ENCODE measurements around the gene APEH. TPM values are rescaled to one million over a fixed set of nuclear protein-coding genes. Genes with fewer than 3 reads are reported as not detected.

APEH gene
- total and polyA plus RNA-seq, 4 donors = 65.1 to 94.1 (median 87.5) TPM

- H3K9ac ChIP-seq (ENCODE audit: low read depth in 1 of 2, low read length in 2 of 2) = peak within 1 kb of the TSS; percentile 75 to 80
- TF ChIP-seq YY1 (IDR thresholded peaks at IDR 0.05) (peak; percentile 41), ATF3 (IDR thresholded peaks at IDR 0.05) (no peak), HNF4G (IDR thresholded peaks at IDR 0.05) (no peak), CTCF (IDR thresholded peaks at IDR 0.05; ENCODE audit: low read depth, low read length, missing input control) (no peak), NR2F2 (IDR thresholded peaks at IDR 0.05) (peak; percentile 15), SP1 (IDR thresholded peaks at IDR 0.05) (peak; percentile 59), GABPA (IDR thresholded peaks at IDR 0.05 in 1 of 2, conservative IDR thresholded peaks at IDR 0.05 in 1 of 2) (peak in 1 of 2 donors; percentile 32), HNF4A (conservative IDR thresholded peaks at IDR 0.05) (peak in 1 of 2 donors; percentile 0), RXRA (IDR thresholded peaks at IDR 0.05) (peak in 1 of 2 donors; percentile 14), FOXA2 (IDR thresholded peaks at IDR 0.05) (no peak), JUND (IDR thresholded peaks at IDR 0.05) (no peak), RAD21 (IDR thresholded peaks at IDR 0.05) (peak in 1 of 2 donors; percentile 9), ZBTB33 (IDR thresholded peaks at IDR 0.05) (no peak), REST (IDR thresholded peaks at IDR 0.05) (peak; percentile 75)
- H3K4me3 ChIP-seq (ENCODE audit: low read depth in 1 of 3, low read length in 3 of 3) = peak within 1 kb of the TSS; percentile 91 to 94 (median 93)
- peaks cover 5 to 29% (median 11%) of the 10 kb centered on the region in 4 donors for H3K36me3 ChIP-seq (ENCODE audit: control insufficient read depth in 4 of 4, insufficient read depth in 3 of 4, low read depth in 1 of 4, low read length in 3 of 4)
- WGBS = under 1% methylated on average over 102 of the region's 102 CpGs
- H3K4me1 ChIP-seq (ENCODE audit: control insufficient read depth in 4 of 4, insufficient read depth in 4 of 4, low read length in 3 of 4) = peaks cover 6 to 50% (median 37%) of the 10 kb centered on the region in 4 donors
- H3K27me3 ChIP-seq (ENCODE audit: control insufficient read depth in 4 of 4, insufficient read depth in 4 of 4, low read length in 3 of 4) = no peaks in the 10 kb centered on the region
- peak; percentile 97 for DNase-seq (ENCODE audit: low spot score)
- H3K27ac ChIP-seq (ENCODE audit: low read depth in 1 of 2, low read length in 2 of 2) = peak within 1 kb of the TSS; percentile 90 to 92
- no peaks in the 10 kb centered on the region for H3K9me3 ChIP-seq (ENCODE audit: control insufficient read depth in 4 of 4, low read length in 3 of 4)
Measured at GRCh38 chr3:49723628-49724551, 49.7 kb downstream of the APEH start, which contains the start of gene GMPPB. GMPPB (minus strand) TSS chr3:49723951; CDS start chr3:49723726, 225 bp downstream.

All from liver (tissue), 9 donors.